Astrocyte (in vitro differentiated cells and primary cell): ENCODE data around the gene ZNF444. TPM values are rescaled to one million over a fixed set of nuclear protein-coding genes. Genes with fewer than 3 reads are reported as not detected.

Experiments
- DNase-seq: peaks from one replicate; pipeline ENCODE4 v3.0.0-alpha.2; 2010; ENCODE audit warnings: low read depth
- FAIRE-seq: peaks from 2 replicates; lab custom pipeline; 2011; peaks lifted over from hg19 to GRCh38; lab: Jason Lieb, UNC
- H2AFZ ChIP-seq: 2 replicates; pipeline ENCODE4 v1.6.0; 2012; ENCODE audit warnings: low read depth, low read length, inconsistent platforms
- H3K27ac ChIP-seq: 2 replicates; pipeline ENCODE4 v1.5.1; 2011; ENCODE audit warnings: low read depth, low read length, inconsistent platforms
- H3K27me3 ChIP-seq: 2 replicates; pipeline ENCODE4 v1.6.0; 2011; ENCODE audit warnings: low read length, inconsistent platforms; ENCODE audit not compliant: insufficient read depth
- H3K36me3 ChIP-seq: 2 replicates; pipeline ENCODE4 v1.5.1; 2011; ENCODE audit warnings: low read length, inconsistent platforms; ENCODE audit not compliant: insufficient read depth
- H3K4me1 ChIP-seq: 2 replicates; pipeline ENCODE4 v1.5.1; 2011; ENCODE audit warnings: low read length, inconsistent platforms; ENCODE audit not compliant: insufficient read depth
- H3K4me2 ChIP-seq: 2 replicates; pipeline ENCODE4 v1.6.0; 2012; ENCODE audit warnings: low read length, inconsistent platforms
- H3K4me3 ChIP-seq: 2 replicates; pipeline ENCODE4 v1.5.1; 2011; ENCODE audit warnings: low read depth, mild to moderate bottlenecking, low read length, inconsistent platforms; ENCODE audit not compliant: insufficient read depth
- H3K79me2 ChIP-seq: 2 replicates; pipeline ENCODE4 v1.6.0; 2012; ENCODE audit warnings: mild to moderate bottlenecking, low read length, inconsistent platforms; ENCODE audit not compliant: insufficient read depth
- H3K9ac ChIP-seq: 2 replicates; pipeline ENCODE4 v1.6.0; 2012; ENCODE audit warnings: mild to moderate bottlenecking, low read length, inconsistent platforms
- H3K9me3 ChIP-seq: 2 replicates; pipeline ENCODE4 v1.5.1; 2012; ENCODE audit warnings: low read depth, mild to moderate bottlenecking, low read length, inconsistent platforms; ENCODE audit not compliant: insufficient read depth
- H4K20me1 ChIP-seq: 2 replicates; pipeline ENCODE4 v1.6.0; 2012; ENCODE audit warnings: low read length, inconsistent platforms; ENCODE audit not compliant: insufficient read depth
- H3K27ac Mint-ChIP-seq: one replicate; pipeline ENCODE4 v1.8.0; 2021; ENCODE audit warnings: mild to moderate bottlenecking, mixed read lengths; ENCODE audit not compliant: unreplicated experiment
- H3K27me3 Mint-ChIP-seq: one replicate; pipeline ENCODE4 v1.8.0; 2021; ENCODE audit warnings: low read depth, mixed read lengths; ENCODE audit not compliant: unreplicated experiment
- H3K36me3 Mint-ChIP-seq: one replicate; pipeline ENCODE4 v1.8.0; 2021; ENCODE audit warnings: low read depth, mixed read lengths; ENCODE audit not compliant: unreplicated experiment
- H3K4me1 Mint-ChIP-seq: one replicate; pipeline ENCODE4 v1.8.0; 2021; ENCODE audit warnings: low read depth, mixed read lengths; ENCODE audit not compliant: unreplicated experiment
- H3K4me3 Mint-ChIP-seq: one replicate; pipeline ENCODE4 v1.8.0; 2021; ENCODE audit warnings: mild to moderate bottlenecking, moderate library complexity, mixed read lengths; ENCODE audit not compliant: unreplicated experiment
- H3K9me3 Mint-ChIP-seq: one replicate; pipeline ENCODE4 v1.8.0; 2021; ENCODE audit warnings: mild to moderate bottlenecking, mixed read lengths; ENCODE audit not compliant: unreplicated experiment
- EZH2 ChIP-seq: IDR thresholded peaks from 2 replicates; pipeline ENCODE4 v1.6.1; 2012; ENCODE audit warnings: mild to moderate bottlenecking, low read length, inconsistent platforms; ENCODE audit not compliant: insufficient read depth
- total RNA-seq: library from RNA; stranded (reverse); gene quantifications from 2 replicates; pipeline ENCODE4 v1.2.1, GENCODE V29; 2021
- TF ChIP-seq, protein P1 (sequence below): IDR thresholded peaks from 2 replicates; pipeline ENCODE4 v1.5.1; 2011; ENCODE audit warnings: low read depth, mild to moderate bottlenecking, inconsistent platforms, low read length, moderate library complexity; ENCODE audit not compliant: insufficient read depth

ZNF444 gene
- total RNA-seq, 1 donor from 2014 or later, result 34.7 TPM

DNA sequence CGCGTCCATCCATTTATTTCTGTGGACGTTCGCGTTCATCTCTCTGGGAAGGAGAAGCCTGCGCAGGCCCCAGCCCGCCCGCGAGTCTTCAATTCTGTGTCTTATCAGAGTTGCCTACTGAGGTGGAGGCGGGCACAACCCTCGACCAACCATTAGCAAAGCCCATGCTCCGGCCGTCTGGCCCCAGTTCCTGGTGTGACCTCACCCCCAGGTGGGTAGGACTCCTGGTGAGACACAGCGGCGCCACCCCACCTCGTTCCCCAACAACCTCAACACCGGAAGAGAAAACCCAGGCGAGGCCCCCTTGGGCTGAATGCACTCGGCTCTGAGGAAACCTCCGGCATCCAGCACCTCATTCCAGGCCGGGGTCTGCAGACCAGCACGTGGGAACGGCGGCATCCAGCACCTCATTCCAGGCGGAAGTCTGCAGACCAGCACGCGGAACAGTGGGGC is 34.7 kb upstream of the ZNF444 start:
- peaks cover 7% of the 10 kb centered on the region for H3K4me1 ChIP-seq
- TF ChIP-seq EZH2, result no peak
- TF ChIP-seq, protein P1, sequence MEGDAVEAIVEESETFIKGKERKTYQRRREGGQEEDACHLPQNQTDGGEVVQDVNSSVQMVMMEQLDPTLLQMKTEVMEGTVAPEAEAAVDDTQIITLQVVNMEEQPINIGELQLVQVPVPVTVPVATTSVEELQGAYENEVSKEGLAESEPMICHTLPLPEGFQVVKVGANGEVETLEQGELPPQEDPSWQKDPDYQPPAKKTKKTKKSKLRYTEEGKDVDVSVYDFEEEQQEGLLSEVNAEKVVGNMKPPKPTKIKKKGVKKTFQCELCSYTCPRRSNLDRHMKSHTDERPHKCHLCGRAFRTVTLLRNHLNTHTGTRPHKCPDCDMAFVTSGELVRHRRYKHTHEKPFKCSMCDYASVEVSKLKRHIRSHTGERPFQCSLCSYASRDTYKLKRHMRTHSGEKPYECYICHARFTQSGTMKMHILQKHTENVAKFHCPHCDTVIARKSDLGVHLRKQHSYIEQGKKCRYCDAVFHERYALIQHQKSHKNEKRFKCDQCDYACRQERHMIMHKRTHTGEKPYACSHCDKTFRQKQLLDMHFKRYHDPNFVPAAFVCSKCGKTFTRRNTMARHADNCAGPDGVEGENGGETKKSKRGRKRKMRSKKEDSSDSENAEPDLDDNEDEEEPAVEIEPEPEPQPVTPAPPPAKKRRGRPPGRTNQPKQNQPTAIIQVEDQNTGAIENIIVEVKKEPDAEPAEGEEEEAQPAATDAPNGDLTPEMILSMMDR, result no peak
- H3K4me3 ChIP-seq, result no peak overlapping the region
- no peak for FAIRE-seq
- H3K4me2 ChIP-seq, result no peak overlapping the region
- no peaks in the 10 kb centered on the region for H3K27me3 ChIP-seq
- no peak for DNase-seq
- Mint-ChIP-seq H3K36me3 (peaks cover 3% of the 10 kb centered on the region), H3K9me3 (no peaks in the 10 kb centered on the region), H3K4me3 (no peak overlapping the region), H3K4me1 (peaks cover 34% of the 10 kb centered on the region), H3K27me3 (no peaks in the 10 kb centered on the region), H3K27ac (peak overlapping the region; percentile 69)
- no peaks in the 10 kb centered on the region for H3K36me3 ChIP-seq
- H3K79me2 ChIP-seq, result peaks cover 88% of the 10 kb centered on the region
- no peak overlapping the region for H3K9ac ChIP-seq
- peaks cover 87% of the 10 kb centered on the region for H4K20me1 ChIP-seq
- no peak overlapping the region for H3K27ac ChIP-seq
- no peaks in the 10 kb centered on the region for H3K9me3 ChIP-seq
- no peak overlapping the region for H2AFZ ChIP-seq

DNA sequence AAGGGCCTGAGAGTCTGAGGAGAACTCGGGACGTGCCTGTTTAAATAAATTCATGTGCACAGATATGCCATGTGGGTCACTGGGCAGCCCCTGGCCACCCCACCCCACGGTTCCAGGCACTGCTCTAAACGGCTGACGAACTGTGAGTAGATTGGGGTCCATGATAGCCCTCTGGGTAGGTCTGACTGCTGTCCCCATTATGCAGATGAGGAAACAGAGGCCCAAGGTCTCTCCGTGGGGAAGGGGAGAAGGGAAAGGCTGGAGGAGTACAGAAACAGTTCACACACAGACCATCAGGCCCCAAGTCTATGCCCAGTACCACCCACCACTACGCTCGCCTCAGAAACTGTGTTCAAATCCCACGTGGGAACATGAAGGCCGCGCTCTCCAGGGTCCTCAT is 34.1 kb upstream of the ZNF444 start:
- Histone ChIP-seq H2AFZ (no peak overlapping the region), H3K27ac (no peak overlapping the region), H4K20me1 (peaks cover 87% of the 10 kb centered on the region), H3K4me1 (peaks cover 7% of the 10 kb centered on the region), H3K36me3 (no peaks in the 10 kb centered on the region), H3K9ac (no peak overlapping the region), H3K27me3 (no peaks in the 10 kb centered on the region), H3K79me2 (peaks cover 91% of the 10 kb centered on the region), H3K4me3 (no peak overlapping the region), H3K9me3 (no peaks in the 10 kb centered on the region), H3K4me2 (no peak overlapping the region)
- Mint-ChIP-seq H3K27me3 (no peaks in the 10 kb centered on the region), H3K27ac (no peak overlapping the region), H3K4me1 (peaks cover 34% of the 10 kb centered on the region), H3K36me3 (peaks cover 3% of the 10 kb centered on the region), H3K9me3 (no peaks in the 10 kb centered on the region), H3K4me3 (no peak overlapping the region)
- TF ChIP-seq EZH2, result no peak
- TF ChIP-seq, protein P1, result no peak
- no peak for FAIRE-seq
- no peak for DNase-seq

GRCh38 chr19:56107626-56108351 is 33.3 kb upstream of the ZNF444 start:
- TF ChIP-seq, protein P1, result no peak
- no peak for TF ChIP-seq EZH2
- Histone ChIP-seq H3K27me3 (no peaks in the 10 kb centered on the region), H4K20me1 (peaks cover 85% of the 10 kb centered on the region), H3K36me3 (no peaks in the 10 kb centered on the region), H3K4me3 (no peak overlapping the region), H3K79me2 (peaks cover 91% of the 10 kb centered on the region), H3K9ac (no peak overlapping the region), H3K27ac (no peak overlapping the region), H3K4me2 (no peak overlapping the region), H3K9me3 (no peaks in the 10 kb centered on the region), H2AFZ (no peak overlapping the region), H3K4me1 (peaks cover 7% of the 10 kb centered on the region)
- H3K27ac Mint-ChIP-seq, result no peak overlapping the region
- no peaks in the 10 kb centered on the region for H3K27me3 Mint-ChIP-seq
- peaks cover 6% of the 10 kb centered on the region for H3K36me3 Mint-ChIP-seq
- FAIRE-seq (no peak), DNase-seq (no peak)
- H3K4me1 Mint-ChIP-seq, result peaks cover 40% of the 10 kb centered on the region
- no peaks in the 10 kb centered on the region for H3K9me3 Mint-ChIP-seq
- H3K4me3 Mint-ChIP-seq, result no peak overlapping the region
